Mesodermal cell (in vitro differentiated cells): ENCODE data around the gene GAB2.

ENCODE experiments used
- H3K27ac ChIP-seq: 2 replicates; pipeline ENCODE4 v1.7.0; 2013; ENCODE audit warnings: mild to moderate bottlenecking, low read depth, low read length, moderate library complexity; ENCODE audit not compliant: severe bottlenecking
- H3K36me3 ChIP-seq: 2 replicates; pipeline ENCODE4 v1.7.1; 2013; ENCODE audit warnings: mild to moderate bottlenecking, low read length, moderate library complexity; ENCODE audit not compliant: control insufficient read depth, insufficient read depth
- H3K4me1 ChIP-seq: one replicate; pipeline ENCODE4 v1.7.1; 2013; ENCODE audit warnings: mild to moderate bottlenecking, low read length; ENCODE audit not compliant: insufficient read depth, control insufficient read depth, poor library complexity, severe bottlenecking
- H3K4me3 ChIP-seq: 2 replicates; pipeline ENCODE4 v1.7.0; 2013; ENCODE audit warnings: low read length, control low read depth, mild to moderate bottlenecking; ENCODE audit not compliant: insufficient read depth, poor library complexity, severe bottlenecking; ENCODE audit errors: extremely low read depth
- H3K9me3 ChIP-seq: 2 replicates; pipeline ENCODE4 v1.7.1; 2013; ENCODE audit warnings: mild to moderate bottlenecking, low read length, moderate library complexity; ENCODE audit not compliant: control insufficient read depth
- WGBS, 2 experiments: methylation state at CpG; one replicate each; pipeline ENCODE4 v1.1.5; 2013; ENCODE audit warnings: missing lambda C conversion rate in 2 of 2; ENCODE audit not compliant: insufficient coverage in 2 of 2; 5-methylcytosine and 5-hydroxymethylcytosine counted together

GAB2 gene

DNA sequence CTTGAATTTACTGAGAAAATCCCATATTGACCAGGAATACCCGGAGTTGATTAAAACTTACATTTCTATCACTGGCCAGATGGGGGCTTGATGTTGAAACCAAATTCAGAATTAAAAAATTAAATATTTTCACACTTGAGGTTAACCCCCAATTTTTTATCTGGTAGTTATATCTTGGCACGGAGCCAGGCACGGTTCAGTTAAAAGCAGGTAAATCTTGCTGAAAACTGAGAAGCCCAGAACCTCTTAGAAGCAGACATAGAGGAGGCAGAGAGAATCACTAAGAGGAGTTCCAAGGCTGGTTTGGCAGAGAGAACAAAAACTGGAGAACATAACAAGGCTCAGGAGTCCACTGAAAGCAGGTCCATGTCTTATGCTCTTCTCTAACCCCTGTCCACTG, 151.2 kb downstream of the GAB2 start:
- no peak overlapping the region for H3K27ac ChIP-seq
- H3K36me3 ChIP-seq, result peaks cover 12% of the 10 kb centered on the region
- peaks cover 3% of the 10 kb centered on the region for H3K4me1 ChIP-seq
- H3K9me3 ChIP-seq, result peaks cover 4% of the 10 kb centered on the region
- 100% methylated on average over 2 of the region's 3 CpGs for WGBS, 2 experiments
- no peak overlapping the region for H3K4me3 ChIP-seq

- peaks cover 3% of the 10 kb centered on the region for H3K4me1 ChIP-seq
- WGBS, 2 experiments, result 45% methylated on average over 2 of the region's 3 CpGs; no CpG with 5 or more reads in 1 of the 2 experiments
- H3K36me3 ChIP-seq, result peaks cover under 1% of the 10 kb centered on the region
- no peak overlapping the region for H3K27ac ChIP-seq
- no peak overlapping the region for H3K4me3 ChIP-seq
- H3K9me3 ChIP-seq, result no peaks in the 10 kb centered on the region
Observed at GRCh38 chr11:78265326-78265725, 152.3 kb downstream of the GAB2 start.

- Histone ChIP-seq H3K9me3 (no peaks in the 10 kb centered on the region), H3K27ac (no peak overlapping the region), H3K36me3 (no peaks in the 10 kb centered on the region), H3K4me1 (no peaks in the 10 kb centered on the region), H3K4me3 (no peak overlapping the region)
Observed at GRCh38 chr11:78262691-78263090, 154.9 kb downstream of the GAB2 start.

- H3K27ac ChIP-seq, result no peak overlapping the region
Observed at GRCh38 chr11:78262238-78262637, 155.4 kb downstream of the GAB2 start.

DNA sequence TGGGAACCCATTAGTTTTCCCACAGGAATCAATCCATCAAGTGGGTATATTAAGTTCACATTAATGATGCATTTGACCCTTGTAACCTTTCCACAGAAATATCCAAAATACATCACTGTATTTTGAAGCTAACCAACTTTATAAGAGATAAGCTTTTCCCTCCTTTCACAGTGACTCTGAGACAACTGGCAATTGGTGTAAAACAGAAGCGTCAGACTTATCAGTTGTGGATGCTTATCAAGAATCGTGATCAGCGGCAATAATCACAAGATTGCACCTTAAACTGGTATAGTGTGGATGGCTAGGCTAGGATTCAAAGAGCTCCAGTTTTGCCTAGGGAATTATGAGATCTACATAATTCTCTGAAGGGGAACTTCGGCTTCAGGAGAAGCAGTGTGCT, 155.8 kb downstream of the GAB2 start:
- 83 to 85% methylated on average over 3 to 4 of the region's 4 CpGs for WGBS, 2 experiments
- H3K27ac ChIP-seq, result no peak overlapping the region

More at GRCh38 chr11:78262238-78262637, 155.4 kb downstream of the GAB2 start:
- H3K9me3 ChIP-seq, result no peaks in the 10 kb centered on the region
- no peaks in the 10 kb centered on the region for H3K36me3 ChIP-seq
- no peak overlapping the region for H3K4me3 ChIP-seq
- peaks cover 2% of the 10 kb centered on the region for H3K4me1 ChIP-seq
- WGBS, 2 experiments, result 89 to 98% methylated on average over 4 to 5 of the region's 5 CpGs

DNA sequence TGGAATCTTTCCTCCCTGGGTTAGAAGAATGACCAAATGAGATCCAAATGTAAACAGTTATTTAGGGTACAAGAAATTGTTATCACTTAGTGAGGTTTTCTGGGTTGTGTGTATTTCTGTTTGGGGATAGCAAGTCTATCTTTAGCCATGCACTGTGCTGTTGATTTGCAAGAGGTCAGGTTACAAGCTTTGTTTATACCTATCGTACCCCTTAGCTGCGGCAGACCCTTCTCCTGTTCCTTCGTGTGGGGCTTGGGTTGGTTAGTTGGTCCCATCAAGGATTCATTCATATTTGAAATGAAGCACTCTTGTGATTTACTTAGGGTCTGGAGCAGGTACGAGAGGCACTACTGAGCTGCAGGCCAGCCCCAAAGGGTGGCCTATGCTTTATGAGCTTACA, 156.3 kb downstream of the GAB2 start:
- Histone ChIP-seq H3K36me3 (no peaks in the 10 kb centered on the region), H3K4me1 (peaks cover 10% of the 10 kb centered on the region), H3K4me3 (no peak overlapping the region), H3K27ac (no peak overlapping the region), H3K9me3 (no peaks in the 10 kb centered on the region)
- WGBS, 2 experiments, result 80 to 87% methylated on average over 4 of the region's 4 CpGs

More for the DNA sequence above, 155.8 kb downstream of the GAB2 start:
- Histone ChIP-seq H3K4me1 (peaks cover 6% of the 10 kb centered on the region), H3K36me3 (no peaks in the 10 kb centered on the region), H3K9me3 (no peaks in the 10 kb centered on the region), H3K4me3 (no peak overlapping the region)

DNA sequence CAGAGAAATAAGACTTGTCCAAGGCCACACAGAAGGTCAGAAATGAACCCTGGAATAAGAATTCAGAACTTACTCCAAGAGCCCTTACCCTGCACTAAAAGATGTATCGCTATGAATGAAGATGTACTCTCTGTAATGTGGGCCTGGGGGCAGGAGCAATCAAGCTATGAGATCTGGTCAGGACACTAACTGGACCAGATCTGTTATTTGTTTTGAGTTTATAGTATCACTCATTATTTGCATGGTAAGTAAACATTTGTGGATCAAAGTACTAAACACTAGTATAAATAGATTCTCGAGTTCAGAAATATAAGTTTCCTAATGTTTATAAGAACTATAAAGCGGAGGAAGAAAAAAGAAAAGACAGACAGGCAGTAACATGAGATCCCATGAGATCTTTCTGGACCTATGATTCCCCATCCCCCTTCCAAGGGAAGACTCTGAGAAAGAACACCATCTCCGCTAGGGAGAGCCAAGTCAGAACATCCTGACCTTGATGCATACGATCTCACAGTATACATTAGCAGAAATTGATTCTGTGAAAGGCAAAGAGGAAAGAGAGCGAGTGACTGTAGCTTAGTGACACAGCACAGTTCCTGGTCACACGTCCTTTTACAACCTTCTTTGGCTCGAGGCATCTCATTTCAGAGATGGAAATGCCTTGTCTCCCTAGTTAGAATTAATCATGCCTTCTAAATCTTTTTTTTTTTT, 157.7 kb downstream of the GAB2 start:
- Histone ChIP-seq H3K27ac (no peak overlapping the region), H3K4me3 (no peak overlapping the region), H3K9me3 (no peaks in the 10 kb centered on the region), H3K4me1 (peaks cover 10% of the 10 kb centered on the region), H3K36me3 (no peaks in the 10 kb centered on the region)
- 85 to 86% methylated on average over 3 to 5 of the region's 8 CpGs for WGBS, 2 experiments

GRCh38 chr11:78257654-78258053, 160.0 kb downstream of the GAB2 start:
- no peaks in the 10 kb centered on the region for H3K36me3 ChIP-seq
- no peak overlapping the region for H3K27ac ChIP-seq
- H3K4me3 ChIP-seq, result no peak overlapping the region
- peaks cover 14% of the 10 kb centered on the region for H3K4me1 ChIP-seq
- WGBS, 2 experiments, result 100% methylated on average over 1 to 2 of the region's 3 CpGs
- H3K9me3 ChIP-seq, result no peaks in the 10 kb centered on the region

DNA sequence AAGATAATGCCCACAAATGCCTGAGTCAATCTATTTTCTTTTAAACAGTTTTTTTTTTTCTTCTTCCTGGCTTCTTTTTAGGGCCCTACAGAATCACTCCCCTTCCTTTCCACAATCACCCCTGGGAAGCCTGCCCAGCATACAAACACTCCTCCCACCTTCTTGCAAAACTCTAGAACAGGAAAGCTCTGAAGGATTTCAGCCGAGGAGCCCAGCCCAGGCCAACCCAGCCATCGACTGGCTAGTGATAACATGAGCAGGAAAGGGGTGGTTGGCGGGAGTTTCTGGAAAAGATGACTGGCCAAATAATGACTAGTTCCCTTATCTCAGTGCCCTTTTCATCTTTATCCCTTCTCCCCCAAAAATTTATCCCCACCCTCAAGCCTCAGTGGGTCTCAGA, 160.7 kb downstream of the GAB2 start:
- WGBS, 2 experiments, result 83% methylated on average over 2 of the region's 3 CpGs; no CpG with 5 or more reads in 1 of the 2 experiments
- no peak overlapping the region for H3K4me3 ChIP-seq
- H3K27ac ChIP-seq, result peak overlapping the region; percentile 2
- no peaks in the 10 kb centered on the region for H3K9me3 ChIP-seq
- peaks cover 15% of the 10 kb centered on the region for H3K4me1 ChIP-seq
- H3K36me3 ChIP-seq, result no peaks in the 10 kb centered on the region

DNA sequence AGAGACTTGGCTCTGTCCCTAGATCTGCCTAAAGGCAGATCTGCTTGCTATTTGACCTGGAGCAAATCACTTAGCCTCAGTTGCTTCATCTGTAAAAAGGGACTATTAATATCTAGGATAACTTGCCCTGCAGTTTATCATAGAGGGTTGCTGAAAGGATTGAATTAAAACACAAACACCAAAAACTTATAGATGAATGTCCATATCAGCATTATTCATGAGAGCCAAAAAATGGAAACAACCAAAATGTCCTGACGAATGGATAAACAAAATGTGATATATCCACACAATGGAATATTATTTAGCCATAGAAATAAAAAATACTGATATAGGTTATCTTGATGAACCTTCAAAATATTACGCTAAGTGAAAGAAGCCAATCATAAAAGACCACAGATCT, 161.7 kb downstream of the GAB2 start:
- no peak overlapping the region for H3K4me3 ChIP-seq
- no peak overlapping the region for H3K27ac ChIP-seq
- H3K36me3 ChIP-seq, result no peaks in the 10 kb centered on the region
- H3K9me3 ChIP-seq, result no peaks in the 10 kb centered on the region
- 100% methylated on average over 1 of the region's 2 CpGs; no CpG with 5 or more reads in 1 of the 2 experiments for WGBS, 2 experiments
- H3K4me1 ChIP-seq, result peaks cover 22% of the 10 kb centered on the region

GRCh38 chr11:78254268-78254667, 163.4 kb downstream of the GAB2 start:
- Histone ChIP-seq H3K36me3 (peaks cover 14% of the 10 kb centered on the region), H3K4me3 (no peak overlapping the region), H3K27ac (no peak overlapping the region), H3K4me1 (peaks cover 22% of the 10 kb centered on the region), H3K9me3 (no peaks in the 10 kb centered on the region)
- 88 to 100% methylated on average over 3 of the region's 4 CpGs for WGBS, 2 experiments
